ENCODE results near the gene GRIA3. TPM values are rescaled to one million over a fixed set of nuclear protein-coding genes. Genes with fewer than 3 reads are reported as not detected.
"Not testable (repeated sequence)": the region's sequence is repeated elsewhere in the genome, so short reads cannot be mapped to it uniquely, and the experiment has no call there.

GRIA3 gene
- total RNA-seq, 1 donor from 2014 or later, result 0.26 TPM

DNA sequence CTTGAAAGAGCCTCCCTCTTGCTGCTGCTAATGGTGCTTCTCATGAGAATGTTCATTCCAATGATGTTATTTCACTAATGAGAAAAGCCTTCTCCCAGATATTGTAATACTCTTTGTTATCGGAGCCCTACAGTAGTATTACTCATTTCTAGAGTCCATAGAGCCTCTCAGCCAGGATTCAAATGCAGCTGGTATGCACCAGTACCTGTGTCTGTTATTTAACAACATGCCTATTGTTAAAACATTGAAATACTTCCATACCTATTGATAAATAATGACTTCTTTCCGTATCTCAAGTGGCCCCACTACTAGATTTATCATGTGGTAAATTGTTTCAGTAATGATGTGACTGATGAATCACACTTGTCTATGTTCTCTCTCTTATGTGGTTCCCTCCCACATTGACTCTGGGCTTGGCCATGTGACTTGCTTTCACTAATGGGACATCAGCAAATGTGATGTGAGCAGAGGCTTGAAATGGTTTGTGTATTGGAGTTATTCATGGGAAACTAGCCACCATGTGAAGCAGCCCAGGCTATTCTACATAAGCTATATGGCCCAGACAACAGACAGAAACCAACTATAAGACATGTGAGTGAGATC, 341.1 kb downstream of the GRIA3 start:
- H3K27me3 ChIP-seq (ENCODE audit: control insufficient read depth, insufficient read depth, low read length), result no peaks in the 10 kb centered on the region
- TF ChIP-seq, protein P1, sequence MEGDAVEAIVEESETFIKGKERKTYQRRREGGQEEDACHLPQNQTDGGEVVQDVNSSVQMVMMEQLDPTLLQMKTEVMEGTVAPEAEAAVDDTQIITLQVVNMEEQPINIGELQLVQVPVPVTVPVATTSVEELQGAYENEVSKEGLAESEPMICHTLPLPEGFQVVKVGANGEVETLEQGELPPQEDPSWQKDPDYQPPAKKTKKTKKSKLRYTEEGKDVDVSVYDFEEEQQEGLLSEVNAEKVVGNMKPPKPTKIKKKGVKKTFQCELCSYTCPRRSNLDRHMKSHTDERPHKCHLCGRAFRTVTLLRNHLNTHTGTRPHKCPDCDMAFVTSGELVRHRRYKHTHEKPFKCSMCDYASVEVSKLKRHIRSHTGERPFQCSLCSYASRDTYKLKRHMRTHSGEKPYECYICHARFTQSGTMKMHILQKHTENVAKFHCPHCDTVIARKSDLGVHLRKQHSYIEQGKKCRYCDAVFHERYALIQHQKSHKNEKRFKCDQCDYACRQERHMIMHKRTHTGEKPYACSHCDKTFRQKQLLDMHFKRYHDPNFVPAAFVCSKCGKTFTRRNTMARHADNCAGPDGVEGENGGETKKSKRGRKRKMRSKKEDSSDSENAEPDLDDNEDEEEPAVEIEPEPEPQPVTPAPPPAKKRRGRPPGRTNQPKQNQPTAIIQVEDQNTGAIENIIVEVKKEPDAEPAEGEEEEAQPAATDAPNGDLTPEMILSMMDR (IDR thresholded peaks at IDR 0.05; ENCODE audit: insufficient read depth, low read length, severe bottlenecking), result no peak
- DNase-seq (ENCODE audit: low read depth) (peak; percentile 2), FAIRE-seq (no peak)
- no peaks in the 10 kb centered on the region for H3K36me3 ChIP-seq (ENCODE audit: control insufficient read depth, insufficient read depth, low read length)
- H3K4me3 ChIP-seq (ENCODE audit: low read depth, low read length), result no peak overlapping the region

DNA sequence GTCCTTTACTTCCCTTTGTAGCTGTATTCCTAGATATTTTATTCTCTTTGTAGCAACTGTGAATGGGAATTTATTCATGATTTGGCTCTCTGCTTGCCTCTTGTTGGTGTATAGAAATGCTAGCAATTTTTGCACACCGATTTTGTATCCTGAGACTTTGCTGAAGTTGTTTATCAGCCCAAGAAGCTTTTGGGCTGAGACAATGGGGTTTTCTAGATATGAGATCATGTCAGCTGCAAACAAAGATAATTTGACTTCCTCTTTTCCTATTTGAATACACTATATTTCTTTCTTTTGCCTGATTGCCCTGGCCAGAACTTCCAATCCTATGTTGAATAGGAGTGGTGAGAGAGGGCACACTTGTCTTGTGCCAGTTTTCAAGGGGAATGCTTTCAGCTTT, 346.6 kb downstream of the GRIA3 start:
- H3K27me3 ChIP-seq (ENCODE audit: control insufficient read depth, insufficient read depth, low read length); H3K36me3 ChIP-seq (ENCODE audit: control insufficient read depth, insufficient read depth, low read length); DNase-seq (ENCODE audit: low read depth); H3K4me3 ChIP-seq (ENCODE audit: low read depth, low read length); FAIRE-seq: not testable (repeated sequence)
